ENCODE measurements around the gene KHDC3L. TPM values are rescaled to one million over a fixed set of nuclear protein-coding genes. Genes with fewer than 3 reads are reported as not detected.

The KHDC3L gene
- total and polyA plus RNA-seq, 2 of the 13 experiments (the other 11 are each of a cell fraction or from before 2014, with no cell fraction given): not detected

DNA sequence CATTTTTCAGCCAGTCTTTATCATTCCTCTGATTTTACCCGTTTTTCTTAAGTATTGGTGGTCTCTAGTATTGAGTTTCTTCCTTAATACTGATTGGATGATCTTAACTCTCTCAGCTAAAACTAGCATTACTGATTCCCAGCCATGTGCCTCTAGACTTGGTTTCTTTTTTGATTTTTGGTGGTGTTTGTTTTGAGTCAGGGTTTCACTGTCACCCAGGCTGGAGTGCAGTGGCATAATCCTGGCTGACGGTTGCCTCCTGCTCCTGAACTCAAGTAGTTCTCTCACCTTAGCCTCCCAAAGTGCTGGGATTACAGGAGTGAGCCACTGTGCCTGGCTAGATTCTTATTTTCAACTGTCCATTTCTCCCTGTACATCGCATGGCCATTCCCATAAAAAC is 33.3 kb upstream of the KHDC3L start (continued):
- TF ChIP-seq ZNF318 (CRISPR knock-in tag; IDR thresholded peaks at IDR 0.05) (no peak), ZNF354B (CRISPR knock-in tag; IDR thresholded peaks at IDR 0.05) (no peak), CEBPB (IDR thresholded peaks at IDR 0.05; ENCODE audit: borderline replicate concordance, low read depth, low read length) (no peak)
- TF ChIP-seq, protein P1, sequence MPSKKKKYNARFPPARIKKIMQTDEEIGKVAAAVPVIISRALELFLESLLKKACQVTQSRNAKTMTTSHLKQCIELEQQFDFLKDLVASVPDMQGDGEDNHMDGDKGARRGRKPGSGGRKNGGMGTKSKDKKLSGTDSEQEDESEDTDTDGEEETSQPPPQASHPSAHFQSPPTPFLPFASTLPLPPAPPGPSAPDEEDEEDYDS (CRISPR knock-in tag; IDR thresholded peaks at IDR 0.05): no peak
- TF ChIP-seq, protein P2, sequence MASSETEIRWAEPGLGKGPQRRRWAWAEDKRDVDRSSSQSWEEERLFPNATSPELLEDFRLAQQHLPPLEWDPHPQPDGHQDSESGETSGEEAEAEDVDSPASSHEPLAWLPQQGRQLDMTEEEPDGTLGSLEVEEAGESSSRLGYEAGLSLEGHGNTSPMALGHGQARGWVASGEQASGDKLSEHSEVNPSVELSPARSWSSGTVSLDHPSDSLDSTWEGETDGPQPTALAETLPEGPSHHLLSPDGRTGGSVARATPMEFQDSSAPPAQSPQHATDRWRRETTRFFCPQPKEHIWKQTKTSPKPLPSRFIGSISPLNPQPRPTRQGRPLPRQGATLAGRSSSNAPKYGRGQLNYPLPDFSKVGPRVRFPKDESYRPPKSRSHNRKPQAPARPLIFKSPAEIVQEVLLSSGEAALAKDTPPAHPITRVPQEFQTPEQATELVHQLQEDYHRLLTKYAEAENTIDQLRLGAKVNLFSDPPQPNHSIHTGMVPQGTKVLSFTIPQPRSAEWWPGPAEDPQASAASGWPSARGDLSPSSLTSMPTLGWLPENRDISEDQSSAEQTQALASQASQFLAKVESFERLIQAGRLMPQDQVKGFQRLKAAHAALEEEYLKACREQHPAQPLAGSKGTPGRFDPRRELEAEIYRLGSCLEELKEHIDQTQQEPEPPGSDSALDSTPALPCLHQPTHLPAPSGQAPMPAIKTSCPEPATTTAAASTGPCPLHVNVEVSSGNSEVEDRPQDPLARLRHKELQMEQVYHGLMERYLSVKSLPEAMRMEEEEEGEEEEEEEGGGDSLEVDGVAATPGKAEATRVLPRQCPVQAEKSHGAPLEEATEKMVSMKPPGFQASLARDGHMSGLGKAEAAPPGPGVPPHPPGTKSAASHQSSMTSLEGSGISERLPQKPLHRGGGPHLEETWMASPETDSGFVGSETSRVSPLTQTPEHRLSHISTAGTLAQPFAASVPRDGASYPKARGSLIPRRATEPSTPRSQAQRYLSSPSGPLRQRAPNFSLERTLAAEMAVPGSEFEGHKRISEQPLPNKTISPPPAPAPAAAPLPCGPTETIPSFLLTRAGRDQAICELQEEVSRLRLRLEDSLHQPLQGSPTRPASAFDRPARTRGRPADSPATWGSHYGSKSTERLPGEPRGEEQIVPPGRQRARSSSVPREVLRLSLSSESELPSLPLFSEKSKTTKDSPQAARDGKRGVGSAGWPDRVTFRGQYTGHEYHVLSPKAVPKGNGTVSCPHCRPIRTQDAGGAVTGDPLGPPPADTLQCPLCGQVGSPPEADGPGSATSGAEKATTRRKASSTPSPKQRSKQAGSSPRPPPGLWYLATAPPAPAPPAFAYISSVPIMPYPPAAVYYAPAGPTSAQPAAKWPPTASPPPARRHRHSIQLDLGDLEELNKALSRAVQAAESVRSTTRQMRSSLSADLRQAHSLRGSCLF (CRISPR knock-in tag; IDR thresholded peaks at IDR 0.05; ENCODE audit: borderline replicate concordance): no peak
